HCT116 (cell line): ENCODE measurements around the gene KCND3. TPM values are rescaled to one million over a fixed set of nuclear protein-coding genes. Genes with fewer than 3 reads are reported as not detected.

ENCODE experiments used
- ATAC-seq: fragments of 200-7000 bp; cut with Tn5 transposase; 2 replicates; pipeline ENCODE4 v1.9.1; 2020; ENCODE audit warnings: mild to moderate bottlenecking, moderate library complexity
- BruUV-seq: library from RNA; stranded (reverse); fragments of 400-500 nt; replicated peaks from 2 replicates; lab custom pipeline; 2021; lab: Mats Ljungman, UMichigan
- CTCF ChIA-PET: fragments of 300-600 bp; sonication (Branson Sonifier 250); formaldehyde crosslinking; loops from one replicate; lab custom pipeline; 2021; ENCODE audit warnings: antibody characterized with exemption; lab: Charles Lee
- POLR2A ChIA-PET: fragments of 300-600, 350-600 bp; sonication (Branson Sonifier 250); formaldehyde crosslinking; loops from one replicate; lab custom pipeline; 2021; ENCODE audit warnings: antibody characterized with exemption; lab: Charles Lee
- RAD21 ChIA-PET, 2 experiments: fragments of 300-600 bp; sonication (Branson Sonifier 250); formaldehyde crosslinking; loops; one replicate each; lab custom pipeline; 2023; ENCODE audit warnings: low total read pairs in 2 of 2; ENCODE audit not compliant: uncharacterized antibody in 2 of 2, unreplicated experiment in 2 of 2, low non-redundant PET in 1 of 2; lab: Charles Lee
- DNase-seq: peaks from one replicate; pipeline ENCODE4 v3.0.0-alpha.2; 2010; ENCODE audit warnings: low read depth, low spot score
- H2AFZ ChIP-seq: fragments of 200-600 bp; shearing (Covaris generic), sonication (generic); 2 replicates; pipeline ENCODE4 v1.6.1; 2017; ENCODE audit warnings: low read depth, mixed run types, mixed read lengths, antibody characterized with exemption, low read length; ENCODE audit not compliant: poor library complexity, severe bottlenecking
- H3K27ac ChIP-seq: 2 replicates; pipeline ENCODE4 v1.5.1; 2012; ENCODE audit warnings: low read depth, low read length
- H3K27me3 ChIP-seq: fragments of 200-600 bp; sonication (generic); 2 replicates; pipeline ENCODE4 v1.6.1; 2016; ENCODE audit warnings: mixed run types, low read length, mixed read lengths; ENCODE audit not compliant: insufficient read depth
- H3K36me3 ChIP-seq, 2 experiments: fragments of 200-500 bp in 1 of 2; fragments of 200-600 bp in 1 of 2; sonication (Bioruptor generic) in 1 of 2; sonication (generic) in 1 of 2; 2 replicates each; pipeline versions ENCODE4 v1.5.1 to v1.6.1; 2014 to 2016; ENCODE audit warnings: low read length in 2 of 2, inconsistent platforms in 1 of 2, mixed read lengths in 1 of 2, mixed run types in 1 of 2; ENCODE audit not compliant: insufficient read depth in 2 of 2, control insufficient read depth in 1 of 2
- H3K4me1 ChIP-seq, 2 experiments: fragments of 200-600 bp in 1 of 2; sonication (generic) in 1 of 2; 2 replicates each; pipeline versions ENCODE4 v1.5.1 to v1.6.1; 2012 to 2017; ENCODE audit warnings: low read length in 2 of 2, inconsistent platforms in 1 of 2, mild to moderate bottlenecking in 1 of 2, mixed read lengths in 1 of 2, mixed run types in 1 of 2, moderate library complexity in 1 of 2; ENCODE audit not compliant: insufficient read depth in 2 of 2, control insufficient read depth in 1 of 2
- H3K4me2 ChIP-seq: fragments of 200-600 bp; sonication (generic); 2 replicates; pipeline ENCODE4 v1.6.1; 2017; ENCODE audit warnings: mixed run types, low read length, mixed read lengths
- H3K4me3 ChIP-seq, 2 experiments: fragments of 200-600 bp in 1 of 2; sonication (generic) in 1 of 2; replicated peaks in 1 of 2; 2 replicates each; pipeline ENCODE4 v1.5.1; 2011 to 2016; ENCODE audit warnings: low read length in 2 of 2, control low read depth in 1 of 2, low read depth in 1 of 2, mild to moderate bottlenecking in 1 of 2, mixed read lengths in 1 of 2, mixed run types in 1 of 2
- H3K79me2 ChIP-seq: fragments of 200-600 bp; sonication (generic); 2 replicates; pipeline ENCODE4 v1.6.1; 2017; ENCODE audit warnings: mild to moderate bottlenecking, mixed run types, low read length, moderate library complexity, mixed read lengths; ENCODE audit not compliant: insufficient read depth
- H3K9ac ChIP-seq: fragments of 200-600 bp; sonication (generic); 2 replicates; pipeline ENCODE4 v1.6.1; 2016; ENCODE audit warnings: low read length, mixed read lengths
- H3K9me2 ChIP-seq: fragments of 200-600 bp; sonication (generic), shearing (Covaris generic); 2 replicates; pipeline ENCODE4 v1.6.1; 2017; ENCODE audit warnings: mixed run types, mild to moderate bottlenecking, moderate library complexity; ENCODE audit not compliant: insufficient read depth
- H3K9me3 ChIP-seq, 2 experiments: fragments of 200-500 bp in 1 of 2; fragments of 200-600 bp in 1 of 2; sonication (Bioruptor generic) in 1 of 2; sonication (generic) in 1 of 2; 2 replicates each; pipeline ENCODE4 v1.6.1; 2014 to 2017; ENCODE audit warnings: low read length in 2 of 2, mixed read lengths in 2 of 2, inconsistent platforms in 1 of 2, low read depth in 1 of 2, mild to moderate bottlenecking in 1 of 2, mixed run types in 1 of 2, moderate library complexity in 1 of 2; ENCODE audit not compliant: control insufficient read depth in 1 of 2, insufficient read depth in 1 of 2
- H4K20me1 ChIP-seq: fragments of 200-600 bp; sonication (generic), shearing (Covaris generic); 2 replicates; pipeline ENCODE4 v1.6.1; 2017; ENCODE audit warnings: mixed run types, mild to moderate bottlenecking, moderate library complexity; ENCODE audit not compliant: insufficient read depth
- CEBPB ChIP-seq: IDR thresholded peaks from 2 replicates; pipeline ENCODE4 v1.6.1; 2012; ENCODE audit warnings: low read depth
- ELF1 ChIP-seq: IDR thresholded peaks from 2 replicates; pipeline ENCODE4 v1.6.1; 2012; ENCODE audit warnings: low read depth, borderline replicate concordance
- POLR2A ChIP-seq: IDR thresholded peaks from 2 replicates; pipeline ENCODE4 v1.7.0; 2011; ENCODE audit warnings: borderline replicate concordance; ENCODE audit not compliant: insufficient read depth, insufficient read length; ENCODE audit errors: extremely low read depth
- SP1 ChIP-seq: IDR thresholded peaks from 2 replicates; pipeline ENCODE4 v1.6.1; 2012; ENCODE audit warnings: low read depth
- SRF ChIP-seq: IDR thresholded peaks from 2 replicates; pipeline ENCODE4 v1.6.1; 2012; ENCODE audit warnings: low read depth
- TCF7L2 ChIP-seq: IDR thresholded peaks from 2 replicates; pipeline ENCODE4 v1.7.0; 2011; ENCODE audit warnings: borderline replicate concordance, inconsistent platforms; ENCODE audit not compliant: insufficient read depth, insufficient read length; ENCODE audit errors: extremely low read depth
- ZNF274 ChIP-seq: fragments of 200-500 bp; sonication (Bioruptor generic); IDR thresholded peaks from 2 replicates; pipeline ENCODE4 v1.6.1; 2014; ENCODE audit warnings: mild to moderate bottlenecking, low read depth, low read length, inconsistent platforms
- intact Hi-C: fragments of 100-400 bp; cut with micrococcal nuclease; formaldehyde crosslinking; loops from 2 replicates; pipeline ENCODE4 v1.10.0; 2022
- total RNA-seq: library from RNA; stranded (reverse); gene quantifications from one replicate; pipeline ENCODE4 v1.2.1, GENCODE V29; 2021; ENCODE audit not compliant: unreplicated experiment
- TF ChIP-seq, protein P1 (sequence below): IDR thresholded peaks from 2 replicates; pipeline ENCODE4 v1.6.1; 2011; ENCODE audit warnings: mild to moderate bottlenecking, low read length, moderate library complexity; ENCODE audit not compliant: insufficient replicate concordance; ENCODE audit errors: extremely low read depth
- TF ChIP-seq, protein P2 (sequence below), 3 experiments: fragments of 200-600 bp in 1 of 3; sonication (generic) in 1 of 3; IDR thresholded peaks in 2 of 3; conservative IDR thresholded peaks in 1 of 3; 2 replicates each; pipeline ENCODE4 v1.5.1; 2012 to 2017; ENCODE audit warnings: low read depth in 2 of 3, low read length in 2 of 3, antibody characterized with exemption in 1 of 3, borderline replicate concordance in 1 of 3, control low read depth in 1 of 3, mild to moderate bottlenecking in 1 of 3, mixed read lengths in 1 of 3, mixed run types in 1 of 3, moderate library complexity in 1 of 3; ENCODE audit not compliant: insufficient read depth in 1 of 3
- TF ChIP-seq, protein P3 (sequence below): IDR thresholded peaks from 2 replicates; pipeline ENCODE4 v1.6.1; 2012; ENCODE audit warnings: low read depth
- TF ChIP-seq, protein P4 (sequence below): IDR thresholded peaks from 2 replicates; pipeline ENCODE4 v1.6.1; 2012
- TF ChIP-seq, protein P5 (sequence below): IDR thresholded peaks from 2 replicates; pipeline ENCODE4 v1.6.1; 2012

KCND3 gene
- total RNA-seq, 1 experiment from 2014 or later, result 0.44 TPM

DNA sequence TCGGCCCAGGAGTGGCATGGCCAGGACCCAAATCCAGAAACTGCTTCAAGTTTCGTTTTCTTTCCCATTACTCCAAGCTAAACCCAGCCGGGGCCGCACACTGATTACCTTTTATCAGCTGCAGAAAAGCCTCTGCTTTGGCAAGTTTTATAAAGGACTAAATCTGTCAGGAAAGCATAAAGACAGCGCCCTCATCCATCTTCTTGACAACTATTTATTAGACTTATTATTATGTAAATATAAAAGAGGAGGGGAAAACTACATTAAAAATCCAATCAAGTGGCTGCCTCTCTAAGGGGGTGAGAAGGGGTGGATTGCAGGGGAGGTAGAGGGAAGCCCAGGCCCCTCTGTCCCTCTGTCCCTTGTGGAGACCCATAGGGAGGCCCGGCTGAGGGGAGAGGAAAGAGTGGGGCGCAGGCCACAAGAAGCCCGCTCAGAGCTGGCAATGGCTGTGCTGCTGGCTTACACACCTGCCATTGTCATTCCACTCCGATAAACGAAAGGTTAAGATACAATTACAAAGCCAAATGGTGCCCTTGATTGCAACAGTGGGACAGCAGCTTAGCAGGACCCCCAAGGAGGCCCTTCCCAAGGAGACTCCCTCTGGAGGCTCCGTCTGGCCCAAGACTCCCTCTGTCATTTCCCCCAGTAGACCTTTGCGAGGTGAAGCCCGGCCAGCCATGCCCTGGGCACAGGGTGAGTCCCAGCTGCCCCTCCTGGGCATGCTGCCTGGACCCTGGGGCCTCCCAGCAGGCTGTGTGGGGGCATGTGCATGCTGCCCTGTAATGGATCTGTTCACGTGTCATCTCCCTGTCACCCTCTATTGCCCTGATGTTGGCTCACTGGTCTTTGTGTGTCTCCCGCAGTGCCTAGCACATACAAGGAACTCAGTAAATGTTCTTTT lies 45.4 kb downstream of the KCND3 start:
- Histone ChIP-seq H3K36me3 (no peaks in the 10 kb centered on the region), H3K27me3 (peaks cover 28% of the 10 kb centered on the region), H3K4me2 (no peak overlapping the region), H2AFZ (no peak overlapping the region), H3K9me3 (no peaks in the 10 kb centered on the region), H3K27ac (no peak overlapping the region), H3K9ac (no peak overlapping the region), H3K4me3 (no peak overlapping the region), H3K9me2 (no peaks in the 10 kb centered on the region), H3K4me1 (no peaks in the 10 kb centered on the region), H3K79me2 (no peaks in the 10 kb centered on the region), H4K20me1 (no peaks in the 10 kb centered on the region)
- ATAC-seq (no peak), DNase-seq (no peak)
- POLR2A ChIA-PET, result no interaction called here
- RAD21 ChIA-PET, result no interaction called here
- intact Hi-C loops, result no loop called here
- no TSS peak for BruUV-seq
- TF ChIP-seq SP1 (no peak), ZNF274 (no peak), POLR2A (no peak), TCF7L2 (no peak), ELF1 (no peak), SRF (no peak), CEBPB (no peak)
- TF ChIP-seq, protein P1, sequence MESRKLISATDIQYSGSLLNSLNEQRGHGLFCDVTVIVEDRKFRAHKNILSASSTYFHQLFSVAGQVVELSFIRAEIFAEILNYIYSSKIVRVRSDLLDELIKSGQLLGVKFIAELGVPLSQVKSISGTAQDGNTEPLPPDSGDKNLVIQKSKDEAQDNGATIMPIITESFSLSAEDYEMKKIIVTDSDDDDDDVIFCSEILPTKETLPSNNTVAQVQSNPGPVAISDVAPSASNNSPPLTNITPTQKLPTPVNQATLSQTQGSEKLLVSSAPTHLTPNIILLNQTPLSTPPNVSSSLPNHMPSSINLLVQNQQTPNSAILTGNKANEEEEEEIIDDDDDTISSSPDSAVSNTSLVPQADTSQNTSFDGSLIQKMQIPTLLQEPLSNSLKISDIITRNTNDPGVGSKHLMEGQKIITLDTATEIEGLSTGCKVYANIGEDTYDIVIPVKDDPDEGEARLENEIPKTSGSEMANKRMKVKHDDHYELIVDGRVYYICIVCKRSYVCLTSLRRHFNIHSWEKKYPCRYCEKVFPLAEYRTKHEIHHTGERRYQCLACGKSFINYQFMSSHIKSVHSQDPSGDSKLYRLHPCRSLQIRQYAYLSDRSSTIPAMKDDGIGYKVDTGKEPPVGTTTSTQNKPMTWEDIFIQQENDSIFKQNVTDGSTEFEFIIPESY, result no peak
- TF ChIP-seq, protein P2, sequence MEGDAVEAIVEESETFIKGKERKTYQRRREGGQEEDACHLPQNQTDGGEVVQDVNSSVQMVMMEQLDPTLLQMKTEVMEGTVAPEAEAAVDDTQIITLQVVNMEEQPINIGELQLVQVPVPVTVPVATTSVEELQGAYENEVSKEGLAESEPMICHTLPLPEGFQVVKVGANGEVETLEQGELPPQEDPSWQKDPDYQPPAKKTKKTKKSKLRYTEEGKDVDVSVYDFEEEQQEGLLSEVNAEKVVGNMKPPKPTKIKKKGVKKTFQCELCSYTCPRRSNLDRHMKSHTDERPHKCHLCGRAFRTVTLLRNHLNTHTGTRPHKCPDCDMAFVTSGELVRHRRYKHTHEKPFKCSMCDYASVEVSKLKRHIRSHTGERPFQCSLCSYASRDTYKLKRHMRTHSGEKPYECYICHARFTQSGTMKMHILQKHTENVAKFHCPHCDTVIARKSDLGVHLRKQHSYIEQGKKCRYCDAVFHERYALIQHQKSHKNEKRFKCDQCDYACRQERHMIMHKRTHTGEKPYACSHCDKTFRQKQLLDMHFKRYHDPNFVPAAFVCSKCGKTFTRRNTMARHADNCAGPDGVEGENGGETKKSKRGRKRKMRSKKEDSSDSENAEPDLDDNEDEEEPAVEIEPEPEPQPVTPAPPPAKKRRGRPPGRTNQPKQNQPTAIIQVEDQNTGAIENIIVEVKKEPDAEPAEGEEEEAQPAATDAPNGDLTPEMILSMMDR (IDR thresholded peaks at IDR 0.05 in 2 of 3, conservative IDR thresholded peaks at IDR 0.05 in 1 of 3; ENCODE audit: borderline replicate concordance in 1 of 3, insufficient read depth in 1 of 3, low read depth in 2 of 3, low read length in 2 of 3), result no peak
- TF ChIP-seq, protein P3, sequence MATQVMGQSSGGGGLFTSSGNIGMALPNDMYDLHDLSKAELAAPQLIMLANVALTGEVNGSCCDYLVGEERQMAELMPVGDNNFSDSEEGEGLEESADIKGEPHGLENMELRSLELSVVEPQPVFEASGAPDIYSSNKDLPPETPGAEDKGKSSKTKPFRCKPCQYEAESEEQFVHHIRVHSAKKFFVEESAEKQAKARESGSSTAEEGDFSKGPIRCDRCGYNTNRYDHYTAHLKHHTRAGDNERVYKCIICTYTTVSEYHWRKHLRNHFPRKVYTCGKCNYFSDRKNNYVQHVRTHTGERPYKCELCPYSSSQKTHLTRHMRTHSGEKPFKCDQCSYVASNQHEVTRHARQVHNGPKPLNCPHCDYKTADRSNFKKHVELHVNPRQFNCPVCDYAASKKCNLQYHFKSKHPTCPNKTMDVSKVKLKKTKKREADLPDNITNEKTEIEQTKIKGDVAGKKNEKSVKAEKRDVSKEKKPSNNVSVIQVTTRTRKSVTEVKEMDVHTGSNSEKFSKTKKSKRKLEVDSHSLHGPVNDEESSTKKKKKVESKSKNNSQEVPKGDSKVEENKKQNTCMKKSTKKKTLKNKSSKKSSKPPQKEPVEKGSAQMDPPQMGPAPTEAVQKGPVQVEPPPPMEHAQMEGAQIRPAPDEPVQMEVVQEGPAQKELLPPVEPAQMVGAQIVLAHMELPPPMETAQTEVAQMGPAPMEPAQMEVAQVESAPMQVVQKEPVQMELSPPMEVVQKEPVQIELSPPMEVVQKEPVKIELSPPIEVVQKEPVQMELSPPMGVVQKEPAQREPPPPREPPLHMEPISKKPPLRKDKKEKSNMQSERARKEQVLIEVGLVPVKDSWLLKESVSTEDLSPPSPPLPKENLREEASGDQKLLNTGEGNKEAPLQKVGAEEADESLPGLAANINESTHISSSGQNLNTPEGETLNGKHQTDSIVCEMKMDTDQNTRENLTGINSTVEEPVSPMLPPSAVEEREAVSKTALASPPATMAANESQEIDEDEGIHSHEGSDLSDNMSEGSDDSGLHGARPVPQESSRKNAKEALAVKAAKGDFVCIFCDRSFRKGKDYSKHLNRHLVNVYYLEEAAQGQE, result no peak
- TF ChIP-seq, protein P4, sequence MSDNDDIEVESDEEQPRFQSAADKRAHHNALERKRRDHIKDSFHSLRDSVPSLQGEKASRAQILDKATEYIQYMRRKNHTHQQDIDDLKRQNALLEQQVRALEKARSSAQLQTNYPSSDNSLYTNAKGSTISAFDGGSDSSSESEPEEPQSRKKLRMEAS, result no peak
- TF ChIP-seq, protein P5, sequence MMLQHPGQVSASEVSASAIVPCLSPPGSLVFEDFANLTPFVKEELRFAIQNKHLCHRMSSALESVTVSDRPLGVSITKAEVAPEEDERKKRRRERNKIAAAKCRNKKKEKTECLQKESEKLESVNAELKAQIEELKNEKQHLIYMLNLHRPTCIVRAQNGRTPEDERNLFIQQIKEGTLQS, result no peak
- CTCF ChIA-PET, result no interaction called here
